ENCODE results near the gene PLAAT5.

Gene PLAAT5

DNA sequence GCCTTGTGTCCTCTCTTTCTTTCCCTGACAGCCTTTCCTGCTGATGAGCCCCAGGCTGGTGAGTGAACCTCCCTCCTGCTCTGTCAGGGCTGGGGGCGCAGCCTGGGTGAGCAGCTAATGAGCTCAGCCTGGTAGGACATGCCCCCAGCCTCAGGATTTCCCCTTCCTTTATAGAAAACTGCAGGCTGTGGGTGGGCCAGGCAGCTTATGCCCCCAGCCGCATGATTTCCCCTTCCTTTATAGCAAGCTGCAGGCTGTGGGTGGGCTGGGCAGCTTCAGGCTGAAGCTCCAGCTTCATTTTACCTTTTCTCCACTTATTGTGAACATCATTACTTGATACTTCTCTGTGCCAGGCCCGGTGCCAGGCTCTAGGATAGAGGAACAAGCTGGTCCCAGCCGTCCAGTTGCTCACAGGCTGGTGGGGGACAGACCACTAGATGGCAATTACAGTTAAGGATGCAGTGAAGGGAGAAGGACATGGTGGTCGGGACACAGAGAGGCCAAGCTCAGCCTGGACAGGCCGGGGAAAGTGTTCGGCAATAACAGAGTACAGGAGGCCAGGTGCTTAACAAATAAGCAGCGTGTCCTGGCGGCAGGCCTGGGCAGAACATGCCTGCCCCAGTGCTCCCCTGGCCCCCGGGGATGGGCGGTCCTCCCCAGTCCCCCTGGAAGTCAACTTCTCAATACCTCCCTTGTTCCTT lies 20.2 kb upstream of the PLAAT5 start:
- no peak for DNase-seq (ENCODE audit: low read depth)

DNA sequence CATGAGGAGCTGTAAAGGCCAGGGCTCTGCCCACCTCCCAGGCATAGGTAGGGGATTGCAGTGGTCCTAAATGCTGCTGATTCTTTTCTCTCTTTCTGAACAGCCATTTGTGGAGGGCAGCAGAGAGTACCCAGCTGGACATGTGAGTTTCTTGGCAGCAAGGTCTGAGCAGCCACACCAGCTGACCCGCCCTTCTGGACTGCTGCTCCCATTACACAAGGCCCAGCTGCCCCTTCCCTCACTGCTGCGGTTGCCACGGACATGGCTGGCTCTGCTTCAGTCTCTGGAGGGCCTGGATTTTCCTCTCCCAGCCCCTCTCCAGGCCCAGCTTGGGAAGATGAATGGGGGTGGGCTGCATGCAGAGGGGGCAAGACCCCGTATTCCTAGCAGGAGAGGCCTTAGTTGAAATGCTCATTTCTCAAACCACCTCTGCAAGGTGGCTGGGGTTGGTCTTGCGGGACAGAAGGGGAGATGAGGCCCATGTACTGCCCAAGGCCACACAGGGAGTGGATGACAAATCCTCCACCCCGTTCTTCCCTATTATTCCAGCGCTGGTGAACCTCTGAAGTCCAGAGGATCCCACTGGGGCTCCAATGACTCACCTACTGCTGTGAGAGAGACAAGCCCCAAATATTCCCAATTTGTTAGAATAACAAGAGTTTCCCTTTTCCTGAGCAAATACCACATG lies 19.5 kb upstream of the PLAAT5 start:
- DNase-seq (ENCODE audit: low read depth), result peak; percentile 83

DNA sequence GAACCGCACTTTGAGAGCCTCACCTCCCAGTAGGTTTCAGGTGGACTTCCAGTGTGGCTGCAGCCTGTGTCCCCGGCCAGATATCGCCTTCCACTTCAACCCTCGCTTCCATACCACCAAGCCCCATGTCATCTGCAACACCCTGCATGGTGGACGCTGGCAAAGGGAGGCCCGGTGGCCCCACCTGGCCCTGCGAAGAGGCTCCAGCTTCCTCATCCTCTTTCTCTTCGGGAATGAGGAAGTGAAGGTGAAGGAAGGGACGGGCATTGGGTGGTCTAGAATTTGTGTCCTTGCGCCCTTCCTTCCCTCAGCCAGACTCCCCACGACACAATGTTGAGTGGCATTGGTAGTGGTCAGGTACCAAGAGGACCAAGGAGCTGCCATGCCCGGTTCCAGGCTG lies 17.8 kb upstream of the PLAAT5 start:
- no peak for DNase-seq (ENCODE audit: low read depth)

DNA sequence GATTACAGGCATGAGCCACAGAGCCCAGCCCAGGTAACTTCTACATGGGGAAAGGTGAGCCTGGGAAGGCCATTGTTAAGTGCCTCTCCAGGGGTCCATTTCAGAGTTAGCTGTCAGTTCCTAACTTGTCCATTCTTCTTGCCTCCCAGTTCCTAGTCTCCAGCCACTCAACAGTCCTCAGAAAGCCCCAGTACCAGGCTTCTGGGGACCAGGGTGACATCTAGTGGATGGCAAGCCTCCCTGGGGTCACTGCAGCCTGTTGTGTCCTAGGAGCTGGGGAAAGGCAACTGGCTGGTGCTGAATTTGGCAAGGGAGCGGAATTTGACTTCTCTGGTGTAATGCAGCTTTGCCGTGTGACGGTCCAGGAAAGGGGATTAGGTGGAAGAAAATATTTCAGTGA lies 17.0 kb upstream of the PLAAT5 start:
- peak; percentile 14 for DNase-seq (ENCODE audit: low read depth)

DNA sequence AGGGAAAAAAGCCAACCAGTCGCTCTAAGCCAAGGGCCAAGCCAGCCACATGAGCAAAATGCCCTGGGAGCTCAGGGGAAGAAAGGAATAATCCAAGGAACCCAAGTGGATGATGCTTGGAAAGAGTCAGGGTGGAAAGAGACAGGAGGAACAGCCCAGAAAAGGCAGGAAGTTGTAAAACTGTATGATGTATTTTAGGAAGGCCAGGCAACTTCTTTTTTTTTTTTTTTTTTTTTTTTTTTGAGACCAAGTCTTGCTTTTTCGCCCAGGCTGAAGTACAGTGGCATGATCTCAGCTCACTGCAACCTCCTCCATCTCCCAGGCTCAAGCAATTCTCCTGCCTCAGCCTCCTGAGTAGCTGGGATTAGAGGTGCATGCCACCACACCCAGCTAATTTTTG lies 16.5 kb upstream of the PLAAT5 start:
- DNase-seq (ENCODE audit: low read depth), result no peak

DNA sequence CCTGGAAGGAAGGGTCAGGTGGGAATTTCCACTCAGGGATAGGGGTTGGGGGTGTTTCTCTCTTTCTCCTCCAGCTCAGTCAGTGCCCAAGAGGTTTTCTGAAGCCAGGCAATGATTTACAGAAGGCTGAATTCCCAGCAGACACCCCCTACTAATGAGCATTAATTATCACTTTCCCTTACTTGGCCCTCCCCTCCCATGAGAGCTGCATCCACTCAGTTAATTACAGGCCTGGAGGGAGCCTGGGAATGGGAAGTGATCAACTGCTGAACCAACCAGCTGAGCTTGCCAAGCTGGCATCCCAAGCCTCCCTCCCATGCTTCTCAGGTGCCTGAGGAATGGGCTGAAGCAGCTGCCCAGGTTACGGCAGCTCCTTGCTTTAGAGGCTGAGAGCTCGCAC lies 15.9 kb upstream of the PLAAT5 start:
- no peak for DNase-seq (ENCODE audit: low read depth)

DNA sequence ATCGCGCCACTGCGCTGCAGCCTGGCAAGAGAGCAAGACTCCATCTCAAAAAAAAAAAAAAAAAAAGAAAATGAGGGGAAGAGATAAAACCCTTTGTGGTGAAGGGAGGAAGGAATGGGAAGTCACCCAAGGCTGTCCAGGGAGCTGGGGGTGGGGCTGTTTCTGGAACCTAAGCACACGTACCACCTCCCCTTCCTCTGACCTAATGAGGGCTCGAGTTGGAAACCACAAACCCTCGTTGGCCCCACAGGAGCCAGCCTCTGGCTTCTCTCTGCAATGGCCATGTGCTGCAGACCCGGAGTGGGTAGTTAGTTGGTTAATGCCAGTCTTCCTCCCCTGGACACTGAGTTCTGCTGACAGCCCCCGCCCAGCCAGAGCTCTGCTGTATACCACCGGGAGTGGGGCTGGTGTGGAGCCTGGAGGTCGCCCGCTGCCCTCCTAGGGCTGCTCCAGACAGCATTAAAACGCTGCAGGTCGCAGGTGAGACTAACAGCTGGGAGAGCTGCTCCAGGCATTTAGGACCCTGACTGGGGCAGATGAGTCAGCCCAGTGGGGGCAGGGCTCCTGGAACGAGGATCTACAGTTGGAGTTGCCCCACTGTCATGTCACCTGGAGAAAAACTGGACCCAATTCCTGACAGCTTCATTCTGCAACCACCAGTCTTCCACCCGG lies 15.0 kb upstream of the PLAAT5 start, which contains the start of gene LGALS12:
Gene LGALS12 (plus strand): TSS at position 228 of the 672 bp plus-strand sequence. CDS start 375 bp downstream, at position 603.
- DNase-seq (ENCODE audit: low read depth), result no peak

DNA sequence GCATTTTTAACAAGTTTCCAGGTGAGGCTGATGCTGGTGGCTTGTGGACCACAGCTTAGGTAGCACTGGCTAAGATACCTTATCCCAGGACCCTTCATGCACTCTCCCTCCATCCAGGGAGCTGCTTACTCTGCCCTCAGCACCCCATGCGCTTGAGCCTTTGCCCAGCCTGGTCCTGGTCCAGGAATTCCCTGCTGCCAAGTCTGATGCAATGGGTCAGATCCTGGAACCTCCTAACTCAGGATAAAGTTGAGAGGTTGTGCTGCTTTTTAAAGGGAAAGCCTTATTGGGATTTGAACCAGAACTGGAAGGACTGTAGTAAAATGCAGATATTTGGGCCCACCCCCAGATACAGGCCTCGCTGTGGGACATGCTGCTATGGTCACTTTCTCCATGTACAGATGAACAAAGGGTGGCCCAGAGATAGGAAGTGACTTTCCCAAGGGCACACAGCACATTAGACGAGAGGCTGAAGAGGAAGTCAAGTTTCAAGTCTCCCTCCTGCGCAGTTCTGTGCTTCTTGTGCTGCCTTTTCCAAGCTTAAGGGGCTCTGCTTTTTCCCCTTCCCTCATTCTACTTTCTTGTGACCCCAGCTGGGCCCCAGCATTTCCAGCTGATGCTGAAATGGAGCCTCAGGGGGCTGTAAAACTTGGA lies 14.1 kb upstream of the PLAAT5 start:
- peak; percentile 51 for DNase-seq (ENCODE audit: low read depth)

DNA sequence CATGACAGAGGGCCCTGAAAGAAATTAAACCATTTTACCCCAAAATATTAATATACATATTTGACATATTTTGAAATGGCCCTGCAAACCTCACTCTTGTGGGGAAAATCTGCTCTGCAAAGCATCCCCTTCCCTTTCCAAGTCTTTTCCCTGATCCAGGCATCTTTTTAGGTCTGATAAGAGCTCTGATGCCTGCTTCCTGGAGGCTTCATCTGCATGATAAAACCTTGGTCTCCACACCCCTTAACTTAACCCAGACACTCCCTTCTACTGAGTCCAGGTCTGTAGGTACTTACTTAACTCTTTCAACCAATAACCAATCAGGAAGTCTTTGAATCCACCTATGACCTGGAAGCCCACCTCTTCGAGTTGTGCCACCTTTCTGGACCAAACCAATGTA lies 13.1 kb upstream of the PLAAT5 start:
- DNase-seq (ENCODE audit: low read depth), result no peak

DNA sequence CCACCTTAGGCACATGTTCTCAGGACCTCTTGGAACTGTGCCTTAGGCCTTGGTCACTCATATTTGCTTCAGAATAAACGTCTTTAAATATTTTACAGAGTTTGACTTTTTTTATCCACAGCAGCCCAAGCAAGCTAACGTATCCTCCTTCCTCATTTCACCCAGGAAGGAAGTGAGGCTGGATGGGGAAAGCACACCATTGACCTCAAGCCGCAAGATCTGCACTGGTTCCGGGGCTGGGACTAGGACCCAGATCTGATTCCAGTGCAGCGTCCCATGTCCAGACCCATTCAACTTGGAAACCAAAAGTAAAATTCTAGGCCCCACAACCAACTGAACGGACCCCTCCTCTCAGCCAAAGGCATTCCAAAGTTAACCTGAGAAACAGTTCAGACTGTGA lies 12.5 kb upstream of the PLAAT5 start:
- DNase-seq (ENCODE audit: low read depth), result no peak

DNA sequence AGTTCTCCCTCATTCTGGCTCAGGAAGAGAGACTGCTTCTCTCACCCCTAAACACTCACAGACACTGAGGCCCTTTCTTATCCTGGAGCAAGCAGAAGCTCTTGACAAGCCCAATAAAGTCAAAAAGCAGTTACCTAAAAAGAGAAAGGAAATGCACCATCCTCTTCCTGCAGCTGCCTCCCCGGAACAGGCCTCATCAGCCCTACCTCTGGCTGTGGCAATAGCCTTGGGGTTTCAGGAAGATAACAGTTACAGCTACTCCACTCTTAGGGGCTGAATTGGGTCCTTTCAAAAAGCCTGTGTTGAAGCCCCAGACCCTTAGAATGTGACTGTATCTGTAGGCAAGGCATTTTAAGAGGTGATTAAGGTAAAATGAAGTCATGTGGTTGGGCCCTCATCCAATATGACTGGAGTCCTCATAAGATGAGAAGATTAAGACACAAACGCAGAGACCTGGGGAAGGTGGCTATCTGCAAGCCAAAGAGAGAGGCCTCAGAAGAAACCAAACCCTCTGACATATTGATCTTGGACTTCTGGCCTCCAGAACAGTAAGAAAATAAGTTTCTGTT lies 11.4 kb upstream of the PLAAT5 start:
- no peak for DNase-seq (ENCODE audit: low read depth)

DNA sequence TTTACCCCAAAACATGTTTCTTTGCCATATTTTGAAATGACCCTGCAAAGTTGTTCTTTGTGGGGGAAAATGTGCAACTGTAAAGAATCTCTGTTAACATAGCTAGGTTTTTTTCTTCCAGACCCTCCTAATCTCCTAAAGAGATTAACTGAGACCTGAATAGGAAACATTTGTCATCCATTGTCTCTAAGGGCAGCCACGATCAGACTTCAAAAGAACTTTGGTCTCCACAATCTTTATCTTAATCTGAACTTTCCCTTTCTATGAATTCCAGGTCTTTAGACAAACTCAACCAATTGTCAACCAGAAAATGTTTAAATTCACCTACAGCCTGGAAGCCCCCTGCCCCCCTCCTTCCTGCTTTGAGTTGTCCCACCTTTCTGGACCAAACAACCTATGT lies 10.3 kb upstream of the PLAAT5 start:
- no peak for DNase-seq (ENCODE audit: low read depth)

DNA sequence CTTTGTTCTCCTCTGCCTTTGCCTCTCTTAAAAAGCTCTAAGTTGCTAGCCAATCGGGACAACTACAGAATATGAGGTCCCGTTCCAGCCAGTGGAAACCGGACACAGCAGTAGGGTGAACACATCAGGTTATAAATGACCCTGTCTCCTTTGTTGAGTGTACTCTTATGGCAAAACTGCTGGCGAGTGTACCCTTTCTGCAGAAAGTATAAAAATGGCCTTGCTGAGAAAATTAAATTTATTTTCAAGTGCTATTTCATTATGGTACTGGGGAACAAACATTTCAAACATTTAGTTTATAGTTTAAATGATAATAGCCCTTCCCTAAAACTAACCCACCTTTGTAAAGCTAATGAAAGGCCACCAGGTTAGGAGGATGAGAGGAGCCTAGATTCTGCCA lies 8.9 kb upstream of the PLAAT5 start:
- DNase-seq (ENCODE audit: low read depth), result no peak

DNA sequence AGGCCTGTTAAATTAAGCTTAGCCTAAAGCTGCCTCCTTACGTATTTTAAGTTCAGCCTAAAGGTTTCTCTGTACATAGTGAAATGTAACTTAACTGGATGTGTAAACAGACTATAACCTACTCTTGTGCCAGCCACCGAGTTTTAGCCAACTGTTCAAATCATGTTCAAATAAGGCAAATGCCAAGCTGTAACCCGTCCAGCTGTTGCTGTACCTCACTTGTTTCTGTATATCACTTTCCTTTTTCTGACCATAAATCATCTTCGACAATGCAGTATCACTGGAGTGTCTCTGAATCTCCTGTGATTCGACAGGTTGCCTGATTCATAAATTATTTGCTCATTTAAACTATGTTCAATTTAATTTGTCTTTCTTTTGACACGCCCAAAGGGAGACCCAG lies 4.0 kb upstream of the PLAAT5 start:
- no peak for DNase-seq (ENCODE audit: low read depth)

DNA sequence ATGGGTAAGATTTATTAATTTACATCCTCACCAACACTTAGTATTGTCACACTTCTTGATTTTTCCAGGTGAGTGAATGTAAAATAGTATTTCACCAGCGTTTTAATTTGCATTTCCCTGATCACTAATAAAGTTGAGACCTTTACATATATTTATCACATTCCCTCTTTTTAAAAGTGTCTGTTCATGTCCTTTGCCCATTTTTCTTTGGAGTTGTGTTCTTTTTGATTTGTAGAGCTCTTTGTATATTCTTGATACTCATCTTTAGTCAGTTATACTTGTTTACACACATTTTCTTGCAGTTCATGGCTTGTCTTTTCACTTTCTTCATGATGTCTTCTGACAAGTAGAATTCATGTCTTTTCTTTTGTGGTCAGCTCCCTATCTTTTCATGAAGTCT lies 2.2 kb upstream of the PLAAT5 start:
- DNase-seq (ENCODE audit: low read depth), result no peak

DNA sequence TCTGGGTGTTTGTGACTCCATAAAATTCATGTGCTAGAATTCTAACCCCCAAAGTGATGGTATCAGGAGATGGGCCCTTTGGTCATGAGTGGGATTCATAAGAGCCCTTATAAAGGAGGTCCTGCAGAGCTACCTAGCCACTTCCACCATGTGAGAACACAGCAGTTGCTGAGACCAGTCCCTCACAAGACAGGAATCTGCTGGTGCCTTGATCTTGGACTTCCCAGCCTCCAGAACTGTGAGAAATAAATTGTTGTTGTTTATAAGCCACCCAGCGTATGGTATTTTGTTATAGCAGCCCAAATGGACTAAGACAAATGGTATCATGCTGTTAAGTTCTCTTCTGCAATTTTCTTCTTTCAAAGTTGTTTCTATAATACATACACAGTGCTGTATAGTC lies 1.5 kb upstream of the PLAAT5 start:
- no peak for DNase-seq (ENCODE audit: low read depth)

DNA sequence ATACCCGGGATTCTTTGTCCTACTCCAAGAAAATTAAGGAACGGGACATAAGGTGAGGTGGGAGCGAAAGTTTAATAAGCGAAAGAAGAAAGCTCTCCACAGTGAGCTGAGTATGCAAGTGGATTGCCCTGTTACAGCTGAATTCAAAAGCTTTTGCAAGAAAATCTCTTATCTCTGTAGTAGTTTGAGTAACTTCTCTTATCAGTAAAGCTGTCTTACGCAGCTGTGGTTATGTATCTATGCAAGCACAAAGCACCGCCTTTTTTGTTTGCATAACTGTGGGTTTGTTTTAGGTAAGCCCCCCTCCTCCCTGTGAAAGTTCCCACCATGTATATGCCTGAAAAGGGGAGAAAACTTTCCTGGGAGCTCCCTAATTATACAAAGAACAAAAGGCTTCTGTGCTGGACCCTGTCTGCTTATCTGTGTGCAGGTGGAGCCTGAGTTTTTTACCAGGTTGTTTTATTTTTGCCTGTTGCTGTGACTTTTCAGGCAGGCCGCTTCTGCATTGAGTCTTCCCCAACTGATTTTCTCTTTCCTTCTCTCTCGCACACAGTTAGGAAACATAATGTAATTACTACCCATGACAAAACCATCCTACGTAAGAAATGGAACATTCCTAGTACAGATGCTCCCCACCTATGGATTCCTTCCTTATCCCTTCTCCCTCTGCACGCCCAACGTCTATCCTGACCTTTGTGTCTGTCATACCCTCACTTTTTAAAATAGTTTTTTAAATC lies 837 bp upstream of the PLAAT5 start:
- no peak for DNase-seq (ENCODE audit: low read depth)

DNA sequence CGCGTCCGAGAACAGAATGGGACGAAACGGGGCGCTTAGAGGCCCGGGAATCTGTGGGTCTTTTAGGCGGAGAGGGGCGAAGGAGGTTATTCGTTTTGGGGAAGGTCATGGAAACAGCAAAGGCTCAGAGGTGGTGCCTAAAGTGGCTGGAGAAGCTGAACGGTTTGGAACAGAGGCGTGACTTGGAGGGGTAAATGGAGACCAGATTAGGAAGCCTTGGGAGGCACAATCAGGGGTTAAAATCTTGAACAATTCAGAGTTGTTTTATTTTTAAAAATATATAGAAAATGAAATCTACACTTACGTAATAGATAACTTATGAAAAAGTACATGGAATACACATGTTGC lies 247 bp upstream of the PLAAT5 start:
- DNase-seq (ENCODE audit: low read depth), result no peak

DNA sequence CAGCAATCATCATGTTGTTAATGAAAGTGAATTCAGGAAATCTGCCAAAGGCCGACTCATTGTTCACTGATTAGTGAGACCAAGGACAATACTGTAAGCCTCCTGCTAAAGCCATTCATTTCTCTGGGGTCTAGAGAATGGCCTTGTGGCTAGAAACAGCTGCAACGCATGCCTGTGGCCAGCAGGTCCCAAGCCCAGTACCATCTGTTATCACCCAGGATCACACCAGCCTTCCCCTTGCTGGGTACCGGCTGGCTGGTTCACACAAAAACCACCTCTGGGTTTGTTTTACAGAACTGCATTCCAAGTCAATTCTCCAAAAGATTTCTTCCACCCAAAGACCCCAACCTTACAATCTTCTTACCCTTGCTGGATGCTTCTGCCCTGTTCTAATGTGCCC lies 1.1 kb downstream of the PLAAT5 start:
- DNase-seq (ENCODE audit: low read depth), result no peak

DNA sequence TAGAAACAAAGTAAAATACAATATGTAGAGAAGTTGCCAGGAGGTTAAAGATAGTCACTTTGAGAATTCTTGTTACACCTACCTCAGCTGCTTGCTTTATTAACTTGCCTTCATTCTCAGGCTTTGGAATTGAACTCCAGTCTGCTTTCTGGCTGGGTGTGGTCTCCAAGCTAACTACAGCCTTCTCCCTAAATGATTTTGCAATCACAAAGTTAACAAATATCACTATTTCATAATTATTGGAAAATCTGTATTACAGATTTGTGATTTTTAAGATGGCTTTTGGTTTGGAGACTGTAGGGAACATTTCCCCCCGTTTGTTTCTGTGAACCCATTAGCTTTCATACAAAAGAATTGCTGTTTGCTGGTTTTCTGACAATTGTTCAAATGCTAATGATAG lies 2.2 kb downstream of the PLAAT5 start:
- DNase-seq (ENCODE audit: low read depth), result no peak

DNA sequence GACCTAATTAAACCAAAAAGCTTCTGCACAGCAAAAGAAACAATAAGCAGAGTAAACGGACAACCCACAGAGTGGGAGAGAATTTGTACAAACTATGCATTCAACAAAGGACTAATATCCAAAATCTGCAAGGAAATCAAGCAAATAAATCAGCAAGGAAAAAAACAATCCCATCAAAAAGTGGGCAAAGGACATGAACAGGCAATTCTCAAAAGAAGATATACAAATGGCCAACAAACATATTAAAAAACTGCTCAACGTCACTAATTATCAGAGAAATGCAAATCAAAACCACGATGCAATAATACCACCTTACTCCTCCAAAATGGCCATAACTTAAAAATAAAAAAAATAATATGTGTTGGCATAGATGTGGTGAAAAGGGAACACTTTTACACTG lies 5.2 kb downstream of the PLAAT5 start:
- no peak for DNase-seq (ENCODE audit: low read depth)

DNA sequence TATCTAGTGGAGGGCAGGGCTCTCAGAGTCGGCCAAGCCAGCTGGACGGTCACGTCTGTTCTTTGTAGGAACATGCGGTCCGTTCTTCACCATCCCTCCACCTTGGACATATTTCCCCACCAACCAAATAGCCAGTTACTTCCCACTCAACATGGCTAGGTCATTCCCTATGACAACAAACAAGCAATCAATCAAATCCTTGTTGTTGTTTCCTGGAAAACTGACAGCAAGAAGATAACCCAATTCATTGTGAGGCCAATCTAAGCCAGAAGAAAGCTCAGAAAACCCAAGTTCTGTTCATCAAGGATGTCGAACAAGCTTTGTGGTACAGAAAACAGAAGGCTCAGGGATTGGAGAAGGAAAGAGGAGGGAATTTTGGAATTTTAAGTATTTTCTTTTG lies 10.9 kb downstream of the PLAAT5 start:
- no peak for DNase-seq (ENCODE audit: low read depth)
